HEK293 (cell line): ENCODE results near the gene RBM10.

Experiments
- CTCF ChIA-PET: fragments of 350-600 bp; formaldehyde crosslinking; extraction: SDS; loops from one replicate; lab custom pipeline; 2021; ENCODE audit warnings: antibody characterized with exemption; lab: Yijun Ruan, JAX
- POLR2A ChIA-PET: fragments of 300-600 bp; formaldehyde crosslinking; extraction: SDS; loops from one replicate; lab custom pipeline; 2020; ENCODE audit warnings: antibody characterized with exemption, inconsistent platforms; lab: Yijun Ruan, JAX
- H3K27ac ChIP-seq: fragments of 200-500 bp; sonication (Bioruptor generic); 2 replicates; pipeline ENCODE4 v1.5.1; 2014; ENCODE audit warnings: low read depth, low read length, control low read depth, inconsistent platforms; ENCODE audit errors: extremely low read depth
- H3K36me3 ChIP-seq, 2 experiments: fragments of 200-500 bp in 1 of 2; sonication (Bioruptor generic) in 1 of 2; 1 replicate in 1 of 2; 2 replicates in 1 of 2; pipeline ENCODE4 v1.5.1; 2014 to 2017; ENCODE audit warnings: inconsistent platforms in 2 of 2, low read length in 2 of 2; ENCODE audit not compliant: control insufficient read depth in 2 of 2, insufficient read depth in 1 of 2
- H3K4me1 ChIP-seq: fragments of 200-500 bp; sonication (Bioruptor generic); 2 replicates; pipeline ENCODE4 v1.5.1; 2014; ENCODE audit warnings: mild to moderate bottlenecking, low read length, inconsistent platforms; ENCODE audit not compliant: control insufficient read depth, insufficient read depth
- H3K4me3 ChIP-seq: 2 replicates; pipeline ENCODE4 v1.5.1; 2011; ENCODE audit warnings: low read depth, mild to moderate bottlenecking, control low read depth, low read length, moderate library complexity
- H3K9me3 ChIP-seq: fragments of 200-500 bp; sonication (Bioruptor generic); 2 replicates; pipeline ENCODE4 v1.5.1; 2014; ENCODE audit warnings: low read depth, low read length, inconsistent platforms; ENCODE audit not compliant: control insufficient read depth, insufficient read depth
- BCL11B ChIP-seq: fragments of 450-650 bp; formaldehyde crosslinking; IDR thresholded peaks from 2 replicates; pipeline ENCODE4 v1.5.1; 2016; ENCODE audit warnings: low read depth, missing biosample characterization, missing genetic modification characterization
- CTCF ChIP-seq: fragments of 450-650 bp; formaldehyde crosslinking; IDR thresholded peaks from 2 replicates; pipeline ENCODE4 v1.5.1; 2016; ENCODE audit warnings: missing biosample characterization, missing genetic modification characterization
- FEZF1 ChIP-seq: fragments of 450-650 bp; formaldehyde crosslinking; IDR thresholded peaks from 2 replicates; pipeline ENCODE4 v1.5.1; 2016; ENCODE audit warnings: missing biosample characterization, missing genetic modification characterization
- HOXD13 ChIP-seq: sonication (generic); formaldehyde crosslinking; IDR thresholded peaks from 2 replicates; pipeline ENCODE4 v1.8.0; 2022; ENCODE audit warnings: missing genetic modification reagents, borderline replicate concordance
- IKZF3 ChIP-seq: fragments of 450-650 bp; IDR thresholded peaks from 2 replicates; pipeline ENCODE4 v1.5.0; 2018; ENCODE audit warnings: missing biosample characterization, mild to moderate bottlenecking, missing genetic modification characterization, moderate library complexity
- KLF1 ChIP-seq: fragments of 450-650 bp; formaldehyde crosslinking; IDR thresholded peaks from 2 replicates; pipeline ENCODE4 v1.5.1; 2016; ENCODE audit warnings: missing biosample characterization, missing genetic modification characterization
- PBX3 ChIP-seq: sonication (generic); formaldehyde crosslinking; IDR thresholded peaks from 2 replicates; pipeline ENCODE4 v1.8.1; 2022; ENCODE audit warnings: mild to moderate bottlenecking, moderate library complexity, missing genetic modification reagents
- SETDB1 ChIP-seq: IDR thresholded peaks from one replicate; pipeline ENCODE4 v1.6.1; 2017; ENCODE audit warnings: mild to moderate bottlenecking, low read length, moderate library complexity, mixed read lengths; ENCODE audit not compliant: insufficient read length
- SP2 ChIP-seq: fragments of 450-650 bp; formaldehyde crosslinking; IDR thresholded peaks from 2 replicates; pipeline ENCODE4 v1.5.1; 2016; ENCODE audit warnings: missing biosample characterization, missing genetic modification characterization
- ZBTB44 ChIP-seq: fragments of 450-650 bp; IDR thresholded peaks from 2 replicates; pipeline ENCODE4 v1.5.1; 2018; ENCODE audit warnings: missing biosample characterization, mild to moderate bottlenecking, missing genetic modification characterization
- ZFP41 ChIP-seq: fragments of 450-650 bp; formaldehyde crosslinking; IDR thresholded peaks from 2 replicates; pipeline ENCODE4 v1.5.1; 2016; ENCODE audit warnings: missing biosample characterization, missing genetic modification characterization, borderline replicate concordance
- ZNF146 ChIP-seq: fragments of 450-650 bp; formaldehyde crosslinking; IDR thresholded peaks from 2 replicates; pipeline ENCODE4 v1.5.1; 2016; ENCODE audit warnings: missing biosample characterization, missing genetic modification characterization
- ZNF221 ChIP-seq: fragments of 450-650 bp; formaldehyde crosslinking; IDR thresholded peaks from 2 replicates; pipeline ENCODE4 v1.5.1; 2017; ENCODE audit warnings: missing biosample characterization, missing genetic modification characterization, borderline replicate concordance
- ZNF398 ChIP-seq: fragments of 450-650 bp; formaldehyde crosslinking; IDR thresholded peaks from 2 replicates; pipeline ENCODE4 v1.5.1; 2017; ENCODE audit warnings: missing biosample characterization, missing genetic modification characterization
- ZNF404 ChIP-seq: fragments of 450-650 bp; formaldehyde crosslinking; IDR thresholded peaks from 2 replicates; pipeline ENCODE4 v1.5.1; 2017; ENCODE audit warnings: missing biosample characterization, missing genetic modification characterization
- ZNF449 ChIP-seq: fragments of 450-650 bp; formaldehyde crosslinking; IDR thresholded peaks from 2 replicates; pipeline ENCODE4 v1.5.1; 2017; ENCODE audit warnings: missing biosample characterization, mild to moderate bottlenecking, missing genetic modification characterization, moderate library complexity
- ZNF488 ChIP-seq: fragments of 450-650 bp; formaldehyde crosslinking; IDR thresholded peaks from 2 replicates; pipeline ENCODE4 v1.5.1; 2016; ENCODE audit warnings: missing biosample characterization, missing genetic modification characterization
- ZNF518A ChIP-seq: fragments of 450-650 bp; formaldehyde crosslinking; conservative IDR thresholded peaks from 2 replicates; pipeline ENCODE4 v1.5.1; 2016; ENCODE audit warnings: low read depth, missing biosample characterization, missing genetic modification characterization
- ZNF654 ChIP-seq: fragments of 450-650 bp; formaldehyde crosslinking; IDR thresholded peaks from 2 replicates; pipeline ENCODE4 v1.5.1; 2016; ENCODE audit warnings: low read depth, missing biosample characterization, missing genetic modification characterization
- ZNF776 ChIP-seq: fragments of 450-650 bp; formaldehyde crosslinking; IDR thresholded peaks from 2 replicates; pipeline ENCODE4 v1.5.0; 2017; ENCODE audit warnings: missing biosample characterization, missing genetic modification characterization, borderline replicate concordance

RBM10 gene

GRCh38 chrX:47222751-47223350 lies 77.8 kb downstream of the RBM10 start (continued):
- no peak for TF ChIP-seq ZNF518A (tag by site-specific recombination)
- no peak for TF ChIP-seq ZNF449 (tag by site-specific recombination)
- TF ChIP-seq SP2 (tag by site-specific recombination) = no peak
- TF ChIP-seq ZFP41 (tag by site-specific recombination) = no peak
- no peak for TF ChIP-seq ZNF221 (tag by site-specific recombination)
- no peak for TF ChIP-seq ZNF146
- no peak for TF ChIP-seq ZNF404 (tag by site-specific recombination)
- TF ChIP-seq HOXD13 (CRISPR knock-in tag) = no peak
- TF ChIP-seq FEZF1 (tag by site-specific recombination) = no peak

- Histone ChIP-seq H3K9me3 (no peaks in the 10 kb centered on the region), H3K4me3 (no peak overlapping the region), H3K36me3 (peaks cover 52 to 88% of the 10 kb centered on the region in 2 experiments), H3K27ac (no peak overlapping the region), H3K4me1 (peaks cover 4% of the 10 kb centered on the region; the same call in 1 of the 2 replicates)
- ChIA-PET CTCF (interaction anchor here (1.1 kb wide), 1 partner anchor 88 kb away, joined by 3 read pairs; no protein-coding TSS in a partner anchor), POLR2A (interaction anchor here (1.7 kb wide), 1 partner anchor 9 kb away, joined by 11 read pairs; the partner anchor contains the start of gene USP11)
- no peak for TF ChIP-seq ZNF776 (tag by site-specific recombination)
- TF ChIP-seq KLF1 (tag by site-specific recombination) = no peak
- TF ChIP-seq ZNF488 (tag by site-specific recombination) = no peak
- TF ChIP-seq BCL11B (tag by site-specific recombination) = no peak
- TF ChIP-seq IKZF3 (tag by site-specific recombination) = no peak
- no peak for TF ChIP-seq ZBTB44
- no peak for TF ChIP-seq PBX3 (CRISPR knock-in tag)
- no peak for TF ChIP-seq ZNF654 (tag by site-specific recombination)
- TF ChIP-seq ZNF398 (tag by site-specific recombination) = no peak
- no peak for TF ChIP-seq CTCF (tag by site-specific recombination)
- no peak for TF ChIP-seq SETDB1
These were observed 78.6 kb downstream of the RBM10 start for GRCh38 chrX:47223476-47224250.
